HCT116 (cell line): ENCODE results near the gene RPP21. TPM values are rescaled to one million over a fixed set of nuclear protein-coding genes. Genes with fewer than 3 reads are reported as not detected.

Experiments
- ATAC-seq: fragments of 200-7000 bp; cut with Tn5 transposase; 2 replicates; pipeline ENCODE4 v1.9.1; 2020; ENCODE audit warnings: mild to moderate bottlenecking, moderate library complexity
- BruUV-seq: library from RNA; stranded (reverse); fragments of 400-500 nt; replicated peaks from 2 replicates; lab custom pipeline; 2021; lab: Mats Ljungman, UMichigan
- CTCF ChIA-PET: fragments of 300-600 bp; sonication (Branson Sonifier 250); formaldehyde crosslinking; loops from one replicate; lab custom pipeline; 2021; ENCODE audit warnings: antibody characterized with exemption; lab: Charles Lee
- POLR2A ChIA-PET: fragments of 300-600, 350-600 bp; sonication (Branson Sonifier 250); formaldehyde crosslinking; loops from one replicate; lab custom pipeline; 2021; ENCODE audit warnings: antibody characterized with exemption; lab: Charles Lee
- RAD21 ChIA-PET, 2 experiments: fragments of 300-600 bp; sonication (Branson Sonifier 250); formaldehyde crosslinking; loops; one replicate each; lab custom pipeline; 2023; ENCODE audit warnings: low total read pairs in 2 of 2; ENCODE audit not compliant: uncharacterized antibody in 2 of 2, unreplicated experiment in 2 of 2, low non-redundant PET in 1 of 2; lab: Charles Lee
- DNase-seq: peaks from one replicate; pipeline ENCODE4 v3.0.0-alpha.2; 2010; ENCODE audit warnings: low read depth, low spot score
- H2AFZ ChIP-seq: fragments of 200-600 bp; shearing (Covaris generic), sonication (generic); 2 replicates; pipeline ENCODE4 v1.6.1; 2017; ENCODE audit warnings: low read depth, mixed run types, mixed read lengths, antibody characterized with exemption, low read length; ENCODE audit not compliant: poor library complexity, severe bottlenecking
- H3K27ac ChIP-seq: 2 replicates; pipeline ENCODE4 v1.5.1; 2012; ENCODE audit warnings: low read depth, low read length
- H3K27me3 ChIP-seq: fragments of 200-600 bp; sonication (generic); 2 replicates; pipeline ENCODE4 v1.6.1; 2016; ENCODE audit warnings: mixed run types, low read length, mixed read lengths; ENCODE audit not compliant: insufficient read depth
- H3K36me3 ChIP-seq, 2 experiments: fragments of 200-500 bp in 1 of 2; fragments of 200-600 bp in 1 of 2; sonication (Bioruptor generic) in 1 of 2; sonication (generic) in 1 of 2; 2 replicates each; pipeline versions ENCODE4 v1.5.1 to v1.6.1; 2014 to 2016; ENCODE audit warnings: low read length in 2 of 2, inconsistent platforms in 1 of 2, mixed read lengths in 1 of 2, mixed run types in 1 of 2; ENCODE audit not compliant: insufficient read depth in 2 of 2, control insufficient read depth in 1 of 2
- H3K4me1 ChIP-seq, 2 experiments: fragments of 200-600 bp in 1 of 2; sonication (generic) in 1 of 2; 2 replicates each; pipeline versions ENCODE4 v1.5.1 to v1.6.1; 2012 to 2017; ENCODE audit warnings: low read length in 2 of 2, inconsistent platforms in 1 of 2, mild to moderate bottlenecking in 1 of 2, mixed read lengths in 1 of 2, mixed run types in 1 of 2, moderate library complexity in 1 of 2; ENCODE audit not compliant: insufficient read depth in 2 of 2, control insufficient read depth in 1 of 2
- H3K4me2 ChIP-seq: fragments of 200-600 bp; sonication (generic); 2 replicates; pipeline ENCODE4 v1.6.1; 2017; ENCODE audit warnings: mixed run types, low read length, mixed read lengths
- H3K4me3 ChIP-seq, 2 experiments: fragments of 200-600 bp in 1 of 2; sonication (generic) in 1 of 2; replicated peaks in 1 of 2; 2 replicates each; pipeline ENCODE4 v1.5.1; 2011 to 2016; ENCODE audit warnings: low read length in 2 of 2, control low read depth in 1 of 2, low read depth in 1 of 2, mild to moderate bottlenecking in 1 of 2, mixed read lengths in 1 of 2, mixed run types in 1 of 2
- H3K79me2 ChIP-seq: fragments of 200-600 bp; sonication (generic); 2 replicates; pipeline ENCODE4 v1.6.1; 2017; ENCODE audit warnings: mild to moderate bottlenecking, mixed run types, low read length, moderate library complexity, mixed read lengths; ENCODE audit not compliant: insufficient read depth
- H3K9ac ChIP-seq: fragments of 200-600 bp; sonication (generic); 2 replicates; pipeline ENCODE4 v1.6.1; 2016; ENCODE audit warnings: low read length, mixed read lengths
- H3K9me2 ChIP-seq: fragments of 200-600 bp; sonication (generic), shearing (Covaris generic); 2 replicates; pipeline ENCODE4 v1.6.1; 2017; ENCODE audit warnings: mixed run types, mild to moderate bottlenecking, moderate library complexity; ENCODE audit not compliant: insufficient read depth
- H3K9me3 ChIP-seq, 2 experiments: fragments of 200-500 bp in 1 of 2; fragments of 200-600 bp in 1 of 2; sonication (Bioruptor generic) in 1 of 2; sonication (generic) in 1 of 2; 2 replicates each; pipeline ENCODE4 v1.6.1; 2014 to 2017; ENCODE audit warnings: low read length in 2 of 2, mixed read lengths in 2 of 2, inconsistent platforms in 1 of 2, low read depth in 1 of 2, mild to moderate bottlenecking in 1 of 2, mixed run types in 1 of 2, moderate library complexity in 1 of 2; ENCODE audit not compliant: control insufficient read depth in 1 of 2, insufficient read depth in 1 of 2
- H4K20me1 ChIP-seq: fragments of 200-600 bp; sonication (generic), shearing (Covaris generic); 2 replicates; pipeline ENCODE4 v1.6.1; 2017; ENCODE audit warnings: mixed run types, mild to moderate bottlenecking, moderate library complexity; ENCODE audit not compliant: insufficient read depth
- EGR1 ChIP-seq: IDR thresholded peaks from 2 replicates; pipeline ENCODE4 v1.6.1; 2012; ENCODE audit warnings: low read depth
- RAD21 ChIP-seq: IDR thresholded peaks from 2 replicates; pipeline ENCODE4 v1.6.1; 2012; ENCODE audit warnings: low read depth, mild to moderate bottlenecking
- ZFX ChIP-seq: fragments of 450-650 bp; IDR thresholded peaks from 2 replicates; pipeline ENCODE4 v1.6.1; 2017
- intact Hi-C: fragments of 100-400 bp; cut with micrococcal nuclease; formaldehyde crosslinking; loops from 2 replicates; pipeline ENCODE4 v1.10.0; 2022
- total RNA-seq: library from RNA; stranded (reverse); gene quantifications from one replicate; pipeline ENCODE4 v1.2.1, GENCODE V29; 2021; ENCODE audit not compliant: unreplicated experiment
- TF ChIP-seq, protein P1 (sequence below): IDR thresholded peaks from 2 replicates; pipeline ENCODE4 v1.6.1; 2012; ENCODE audit warnings: low read depth
- TF ChIP-seq, protein P2 (sequence below), 3 experiments: fragments of 200-600 bp in 1 of 3; sonication (generic) in 1 of 3; IDR thresholded peaks in 2 of 3; conservative IDR thresholded peaks in 1 of 3; 2 replicates each; pipeline ENCODE4 v1.5.1; 2012 to 2017; ENCODE audit warnings: low read depth in 2 of 3, low read length in 2 of 3, antibody characterized with exemption in 1 of 3, borderline replicate concordance in 1 of 3, control low read depth in 1 of 3, mild to moderate bottlenecking in 1 of 3, mixed read lengths in 1 of 3, mixed run types in 1 of 3, moderate library complexity in 1 of 3; ENCODE audit not compliant: insufficient read depth in 1 of 3

The RPP21 gene
- total RNA-seq, 1 experiment from 2014 or later: 70.4 TPM

- RAD21 ChIA-PET: no interaction called here
- no peak overlapping the region for H3K27ac ChIP-seq
- no peak overlapping the region for H3K4me3 ChIP-seq
- intact Hi-C loops: loop anchor here (1.0 kb wide), 2 partner anchors 39 to 95 kb away; no protein-coding TSS in a partner anchor
- peak; percentile 71 for DNase-seq
- H3K36me3 ChIP-seq: no peaks in the 10 kb centered on the region
- H3K9ac ChIP-seq: no peak overlapping the region
- no TSS peak for BruUV-seq
- H3K79me2 ChIP-seq: no peaks in the 10 kb centered on the region
- POLR2A ChIA-PET: no interaction called here
- H3K9me3 ChIP-seq: no peaks in the 10 kb centered on the region
- H3K4me2 ChIP-seq: peak overlapping the region; percentile 55
- peak; percentile 98 for ATAC-seq
- CTCF ChIA-PET: interaction anchor here (0.6 to 1.6 kb wide), 5 partner anchors 32 to 187 kb away, joined by 3 to 5 read pairs (median 3); partner anchors contain the start of gene TRIM39
- H2AFZ ChIP-seq: peak overlapping the region; percentile 78
- H3K4me1 ChIP-seq: peaks cover 0 to 6% of the 10 kb centered on the region in 2 experiments; a peak in 1 of 4 replicates
- 0 out of 2 replicates have a peak, but pooled peaks cover 7% of the 10 kb centered on the region for H3K27me3 ChIP-seq
- TF ChIP-seq EGR1 (no peak), ZFX (no peak), RAD21 (peak; percentile 70)
- TF ChIP-seq, protein P1, sequence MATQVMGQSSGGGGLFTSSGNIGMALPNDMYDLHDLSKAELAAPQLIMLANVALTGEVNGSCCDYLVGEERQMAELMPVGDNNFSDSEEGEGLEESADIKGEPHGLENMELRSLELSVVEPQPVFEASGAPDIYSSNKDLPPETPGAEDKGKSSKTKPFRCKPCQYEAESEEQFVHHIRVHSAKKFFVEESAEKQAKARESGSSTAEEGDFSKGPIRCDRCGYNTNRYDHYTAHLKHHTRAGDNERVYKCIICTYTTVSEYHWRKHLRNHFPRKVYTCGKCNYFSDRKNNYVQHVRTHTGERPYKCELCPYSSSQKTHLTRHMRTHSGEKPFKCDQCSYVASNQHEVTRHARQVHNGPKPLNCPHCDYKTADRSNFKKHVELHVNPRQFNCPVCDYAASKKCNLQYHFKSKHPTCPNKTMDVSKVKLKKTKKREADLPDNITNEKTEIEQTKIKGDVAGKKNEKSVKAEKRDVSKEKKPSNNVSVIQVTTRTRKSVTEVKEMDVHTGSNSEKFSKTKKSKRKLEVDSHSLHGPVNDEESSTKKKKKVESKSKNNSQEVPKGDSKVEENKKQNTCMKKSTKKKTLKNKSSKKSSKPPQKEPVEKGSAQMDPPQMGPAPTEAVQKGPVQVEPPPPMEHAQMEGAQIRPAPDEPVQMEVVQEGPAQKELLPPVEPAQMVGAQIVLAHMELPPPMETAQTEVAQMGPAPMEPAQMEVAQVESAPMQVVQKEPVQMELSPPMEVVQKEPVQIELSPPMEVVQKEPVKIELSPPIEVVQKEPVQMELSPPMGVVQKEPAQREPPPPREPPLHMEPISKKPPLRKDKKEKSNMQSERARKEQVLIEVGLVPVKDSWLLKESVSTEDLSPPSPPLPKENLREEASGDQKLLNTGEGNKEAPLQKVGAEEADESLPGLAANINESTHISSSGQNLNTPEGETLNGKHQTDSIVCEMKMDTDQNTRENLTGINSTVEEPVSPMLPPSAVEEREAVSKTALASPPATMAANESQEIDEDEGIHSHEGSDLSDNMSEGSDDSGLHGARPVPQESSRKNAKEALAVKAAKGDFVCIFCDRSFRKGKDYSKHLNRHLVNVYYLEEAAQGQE: no peak
- TF ChIP-seq, protein P2, sequence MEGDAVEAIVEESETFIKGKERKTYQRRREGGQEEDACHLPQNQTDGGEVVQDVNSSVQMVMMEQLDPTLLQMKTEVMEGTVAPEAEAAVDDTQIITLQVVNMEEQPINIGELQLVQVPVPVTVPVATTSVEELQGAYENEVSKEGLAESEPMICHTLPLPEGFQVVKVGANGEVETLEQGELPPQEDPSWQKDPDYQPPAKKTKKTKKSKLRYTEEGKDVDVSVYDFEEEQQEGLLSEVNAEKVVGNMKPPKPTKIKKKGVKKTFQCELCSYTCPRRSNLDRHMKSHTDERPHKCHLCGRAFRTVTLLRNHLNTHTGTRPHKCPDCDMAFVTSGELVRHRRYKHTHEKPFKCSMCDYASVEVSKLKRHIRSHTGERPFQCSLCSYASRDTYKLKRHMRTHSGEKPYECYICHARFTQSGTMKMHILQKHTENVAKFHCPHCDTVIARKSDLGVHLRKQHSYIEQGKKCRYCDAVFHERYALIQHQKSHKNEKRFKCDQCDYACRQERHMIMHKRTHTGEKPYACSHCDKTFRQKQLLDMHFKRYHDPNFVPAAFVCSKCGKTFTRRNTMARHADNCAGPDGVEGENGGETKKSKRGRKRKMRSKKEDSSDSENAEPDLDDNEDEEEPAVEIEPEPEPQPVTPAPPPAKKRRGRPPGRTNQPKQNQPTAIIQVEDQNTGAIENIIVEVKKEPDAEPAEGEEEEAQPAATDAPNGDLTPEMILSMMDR (IDR thresholded peaks at IDR 0.05 in 2 of 3, conservative IDR thresholded peaks at IDR 0.05 in 1 of 3; ENCODE audit: borderline replicate concordance in 1 of 3, insufficient read depth in 1 of 3, low read depth in 2 of 3, low read length in 2 of 3): peak; percentile 78 to 84 (median 82)
- no peaks in the 10 kb centered on the region for H3K9me2 ChIP-seq
- H4K20me1 ChIP-seq: no peaks in the 10 kb centered on the region
Measured at GRCh38 chr6:30357678-30358540, 13.0 kb downstream of the RPP21 start.
